OCI-LY3 (cell line): Measurements from ENCODE around the gene OTUD1.

ENCODE experiments used
- CTCF ChIP-seq: fragments of 200-600, 300-600 bp; sonication (generic); IDR thresholded peaks from 2 replicates; pipeline ENCODE4 v1.5.1; 2014; ENCODE audit warnings: antibody characterized with exemption, low read length, low read depth
- EZH2phosphoT487 ChIP-seq: fragments of 200-600 bp; shearing (Covaris generic); IDR thresholded peaks from 2 replicates; pipeline ENCODE4 v1.6.1; 2018; ENCODE audit warnings: antibody characterized with exemption, mixed run types, low read depth

GRCh38 chr10:23435378-23435777 lies 3.5 kb upstream of the OTUD1 start:
- no peak for TF ChIP-seq CTCF
- TF ChIP-seq EZH2phosphoT487, result no peak
